ENCODE measurements around the gene RHBDF1. TPM values are rescaled to one million over a fixed set of nuclear protein-coding genes. Genes with fewer than 3 reads are reported as not detected.

The RHBDF1 gene
- total and polyA plus RNA-seq, 2 of the 13 experiments (the other 11 are each of a cell fraction or from before 2014, with no cell fraction given): 5.4 to 26.9 TPM

- no peak for TF ChIP-seq THYN1 (CRISPR knock-in tag; IDR thresholded peaks at IDR 0.05; ENCODE audit: borderline replicate concordance, low read depth)
- no peak for TF ChIP-seq ZNF232 (CRISPR knock-in tag; IDR thresholded peaks at IDR 0.05; ENCODE audit: borderline replicate concordance)
- no peak for TF ChIP-seq HNRNPK (IDR thresholded peaks at IDR 0.05; ENCODE audit: low read depth, low read length, poor library complexity, severe bottlenecking)
- TF ChIP-seq ZHX1 (CRISPR knock-in tag; IDR thresholded peaks at IDR 0.05; ENCODE audit: low read depth): no peak
- TF ChIP-seq ZBTB37 (CRISPR knock-in tag; IDR thresholded peaks at IDR 0.05): no peak
- TF ChIP-seq TMF1 (CRISPR knock-in tag; IDR thresholded peaks at IDR 0.05; ENCODE audit: low read depth): no peak
- TF ChIP-seq SMARCC2 (IDR thresholded peaks at IDR 0.05): no peak
- no peak for TF ChIP-seq ZNF672 (CRISPR knock-in tag; IDR thresholded peaks at IDR 0.05)
- no peak for TF ChIP-seq KIAA2018 (CRISPR knock-in tag; IDR thresholded peaks at IDR 0.05; ENCODE audit: borderline replicate concordance)
- TF ChIP-seq CSRNP2 (CRISPR knock-in tag; conservative IDR thresholded peaks at IDR 0.05; ENCODE audit: low read depth): no peak
- no peak for TF ChIP-seq MIXL1 (CRISPR knock-in tag; IDR thresholded peaks at IDR 0.05)
These were observed 3.4 kb upstream of the RHBDF1 start (continued) for GRCh38 chr16:75580-76501.

All from HepG2 (cell line).